CD14-positive monocyte (primary cell): ENCODE data around the gene IPMK. TPM values are rescaled to one million over a fixed set of nuclear protein-coding genes. Genes with fewer than 3 reads are reported as not detected.

Experiments
- DNase-seq, 3 donors: peaks; one replicate each; pipeline ENCODE4 v3.0.0-alpha.2; 2011 to 2022
- H2AFZ ChIP-seq: 2 replicates; pipeline ENCODE4 v1.6.0; 2012; ENCODE audit warnings: mild to moderate bottlenecking, low read depth, low read length, inconsistent platforms; ENCODE audit not compliant: insufficient read depth, poor library complexity, severe bottlenecking
- H3K27ac ChIP-seq, 2 donors: 1 replicate in 1 of 2; 2 replicates in 1 of 2; pipeline ENCODE4 v1.5.1; 2012 to 2013; ENCODE audit warnings: low read length in 2 of 2, control low read depth in 1 of 2, inconsistent platforms in 1 of 2, low read depth in 1 of 2, mild to moderate bottlenecking in 1 of 2
- H3K27me3 ChIP-seq, 2 donors: one replicate each; pipeline versions ENCODE4 v1.6.0 to v1.6.1; 2011 to 2013; ENCODE audit warnings: low read length in 2 of 2; ENCODE audit not compliant: control insufficient read depth in 2 of 2, insufficient read depth in 2 of 2
- H3K36me3 ChIP-seq, 2 donors: replicated peaks in 1 of 2; 1 replicate in 1 of 2; 2 replicates in 1 of 2; pipeline versions ENCODE4 v1.5.1 to v1.6.1; 2012 to 2013; ENCODE audit warnings: low read length in 2 of 2, control low read depth in 1 of 2, inconsistent platforms in 1 of 2, mild to moderate bottlenecking in 1 of 2; ENCODE audit not compliant: insufficient read depth in 2 of 2, control insufficient read depth in 1 of 2
- H3K4me1 ChIP-seq, 2 donors: 1 replicate in 1 of 2; 2 replicates in 1 of 2; pipeline versions ENCODE4 v1.5.1 to v1.6.1; 2012 to 2013; ENCODE audit warnings: low read length in 2 of 2, control low read depth in 1 of 2, inconsistent platforms in 1 of 2, mild to moderate bottlenecking in 1 of 2, moderate library complexity in 1 of 2; ENCODE audit not compliant: insufficient read depth in 2 of 2, control insufficient read depth in 1 of 2
- H3K4me2 ChIP-seq: replicated peaks from 2 replicates; pipeline ENCODE3; 2012; ENCODE audit warnings: low read length, moderate library complexity, mild to moderate bottlenecking; ENCODE audit not compliant: poor library complexity, severe bottlenecking; ENCODE audit errors: extremely low read depth
- H3K4me3 ChIP-seq, 3 experiments: fragments of 200-600 bp in 1 of 3; sonication (generic) in 1 of 3; replicated peaks in 1 of 3; 1 replicate in 2 of 3; 2 replicates in 1 of 3; pipeline ENCODE4 v1.5.1; 2011 to 2013; ENCODE audit warnings: low read length in 3 of 3, mild to moderate bottlenecking in 3 of 3, control low read depth in 2 of 3, low read depth in 2 of 3, inconsistent platforms in 1 of 3, moderate library complexity in 1 of 3
- H3K79me2 ChIP-seq: 2 replicates; pipeline ENCODE4 v1.6.0; 2012; ENCODE audit warnings: mild to moderate bottlenecking, control low read depth, inconsistent platforms, low read length, moderate library complexity; ENCODE audit not compliant: insufficient read depth
- H3K9ac ChIP-seq: 2 replicates; pipeline ENCODE4 v1.6.0; 2017; ENCODE audit warnings: low read length, mild to moderate bottlenecking; ENCODE audit not compliant: insufficient read depth, poor library complexity, severe bottlenecking
- H3K9me3 ChIP-seq, 2 donors: replicated peaks in 1 of 2; 1 replicate in 1 of 2; 2 replicates in 1 of 2; pipeline versions ENCODE4 v1.5.1 to v1.6.1; 2012 to 2013; ENCODE audit warnings: low read length in 2 of 2, control low read depth in 1 of 2; ENCODE audit not compliant: control insufficient read depth in 1 of 2, insufficient read depth in 1 of 2
- H4K20me1 ChIP-seq: 2 replicates; pipeline ENCODE4 v1.6.0; 2012; ENCODE audit warnings: mild to moderate bottlenecking, low read length, control low read depth, moderate library complexity; ENCODE audit not compliant: insufficient read depth
- H3K27ac Mint-ChIP-seq, 7 donors: one replicate each; pipeline ENCODE4 v1.8.0; 2020; ENCODE audit warnings: mild to moderate bottlenecking in 7 of 7, mixed read lengths in 7 of 7, moderate library complexity in 6 of 7, inconsistent platforms in 2 of 7
- H3K27me3 Mint-ChIP-seq, 3 donors: one replicate each; pipeline ENCODE4 v1.8.0; 2021 to 2022; ENCODE audit warnings: low read depth in 3 of 3, mild to moderate bottlenecking in 3 of 3, mixed read lengths in 3 of 3, moderate library complexity in 3 of 3, inconsistent platforms in 1 of 3
- H3K36me3 Mint-ChIP-seq, 2 donors: one replicate each; pipeline ENCODE4 v1.8.0; 2020; ENCODE audit warnings: mixed read lengths in 2 of 2, inconsistent platforms in 1 of 2, mild to moderate bottlenecking in 1 of 2
- H3K4me1 Mint-ChIP-seq: one replicate; pipeline ENCODE4 v1.8.0; 2020; ENCODE audit warnings: mild to moderate bottlenecking, mixed read lengths
- H3K4me3 Mint-ChIP-seq, 2 donors: one replicate each; pipeline ENCODE4 v1.8.0; 2020; ENCODE audit warnings: mild to moderate bottlenecking in 2 of 2, mixed read lengths in 2 of 2, moderate library complexity in 1 of 2
- H3K9me3 Mint-ChIP-seq, 7 donors: one replicate each; pipeline ENCODE4 v1.8.0; 2020 to 2022; ENCODE audit warnings: mixed read lengths in 7 of 7, mild to moderate bottlenecking in 6 of 7, moderate library complexity in 6 of 7, inconsistent platforms in 2 of 7
- WGBS: methylation state at CpG from one replicate; pipeline ENCODE4 v1.1.5; 2013; ENCODE audit warnings: missing lambda C conversion rate; ENCODE audit not compliant: insufficient coverage; 5-methylcytosine and 5-hydroxymethylcytosine counted together
- intact Hi-C, 2 donors: fragments of 100-400 bp; cut with micrococcal nuclease; formaldehyde crosslinking; loops; one replicate each; pipeline versions ENCODE4 v1.15.0 to v1.15.1; 2023
- polyA plus RNA-seq, 3 donors: library from polyadenylated mRNA; depleted of rRNA in 1 of 3; unstranded in 2 of 3; stranded (reverse) in 1 of 3; fragments of 300-500 nt in 2 of 3; fragments of >200 nt in 1 of 3; fragmentation: Illumina TruSeq in 2 of 3; gene quantifications; 1 replicate in 2 of 3; 2 replicates in 1 of 3; pipeline ENCODE4 v1.2.3, GENCODE V29; 2012 to 2021
- TF ChIP-seq, protein P1 (sequence below): fragments of 200-600 bp; IDR thresholded peaks from one replicate; pipeline ENCODE4 v1.8.0; 2022; ENCODE audit warnings: antibody characterized with exemption, mild to moderate bottlenecking

Gene IPMK
- polyA plus RNA-seq, 3 donors = 6.1 to 10.9 (median 8.8) TPM

DNA sequence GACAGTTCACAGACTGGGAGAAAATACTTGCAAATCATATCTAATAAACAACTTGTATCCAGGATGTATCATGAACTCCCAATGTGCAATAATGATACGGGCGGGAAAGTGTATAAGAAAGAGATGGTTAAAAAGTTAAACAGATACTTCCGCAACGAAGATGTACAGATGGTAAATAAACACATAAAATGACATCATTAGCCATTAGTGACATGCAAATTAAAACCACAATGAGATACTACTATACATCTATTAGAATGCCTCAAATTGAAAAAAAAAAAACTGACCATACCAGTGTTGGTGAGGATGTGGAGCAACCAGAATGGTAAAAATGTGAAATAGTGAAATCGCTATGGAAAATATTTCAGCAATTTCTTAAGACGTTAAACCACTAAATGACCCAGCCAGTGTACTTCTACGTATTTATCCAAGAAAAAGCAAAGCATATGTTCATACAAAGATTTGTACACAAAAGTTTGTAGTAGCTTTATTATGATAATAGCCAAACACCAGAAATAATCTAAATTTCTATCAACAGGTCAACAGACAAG lies 83.5 kb downstream of the IPMK start:
- intact Hi-C loops = loop anchor here in 1 of 2 donors (10.0 kb wide), 1 partner anchor 221 kb away; no protein-coding TSS in a partner anchor
- DNase-seq = no peak

DNA sequence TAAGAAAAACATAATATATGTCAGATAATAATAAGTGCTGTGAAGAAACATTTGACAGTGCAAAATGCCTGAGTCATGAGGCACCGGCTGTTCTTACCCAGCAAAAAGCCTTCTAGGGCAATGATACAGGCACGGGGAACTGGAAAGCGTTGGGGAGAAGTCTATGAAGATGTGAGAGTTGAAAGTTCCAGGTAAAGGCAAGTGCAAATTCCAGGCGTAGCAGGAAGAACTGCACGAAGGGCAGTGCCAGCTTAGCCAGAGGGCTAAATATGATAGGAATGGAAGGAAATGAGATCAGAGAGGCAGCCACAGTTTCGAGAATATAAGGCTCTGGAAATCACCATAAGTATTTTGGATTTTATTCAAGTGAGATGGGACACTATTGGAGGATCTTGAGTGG lies 87.0 kb downstream of the IPMK start:
- DNase-seq = no peak
- 88% methylated on average over 5 of the region's 6 CpGs for WGBS
- no peaks in the 10 kb centered on the region for H3K4me1 ChIP-seq
- no peaks in the 10 kb centered on the region for H3K4me1 Mint-ChIP-seq
- no peak overlapping the region for H2AFZ ChIP-seq
- intact Hi-C loops = loop anchor here in 1 of 2 donors (10.0 kb wide), 1 partner anchor 224 kb away; no protein-coding TSS in a partner anchor
- peaks cover 0 to 4% (median 1%) of the 10 kb centered on the region in 3 donors for H3K27me3 Mint-ChIP-seq
- H3K36me3 ChIP-seq = no peaks in the 10 kb centered on the region
- no peak overlapping the region for H3K27ac ChIP-seq
- no peaks in the 10 kb centered on the region for H3K9me3 ChIP-seq
- H3K4me3 ChIP-seq = no peak overlapping the region
- no peaks in the 10 kb centered on the region for H3K79me2 ChIP-seq
- H3K9ac ChIP-seq = no peak overlapping the region
- H3K4me3 Mint-ChIP-seq = no peak overlapping the region
- no peak overlapping the region for H3K27ac Mint-ChIP-seq
- no peaks in the 10 kb centered on the region for H3K27me3 ChIP-seq
- H3K9me3 Mint-ChIP-seq = no peaks in the 10 kb centered on the region
- H3K36me3 Mint-ChIP-seq = no peaks in the 10 kb centered on the region
- H4K20me1 ChIP-seq = no peaks in the 10 kb centered on the region
- TF ChIP-seq, protein P1, sequence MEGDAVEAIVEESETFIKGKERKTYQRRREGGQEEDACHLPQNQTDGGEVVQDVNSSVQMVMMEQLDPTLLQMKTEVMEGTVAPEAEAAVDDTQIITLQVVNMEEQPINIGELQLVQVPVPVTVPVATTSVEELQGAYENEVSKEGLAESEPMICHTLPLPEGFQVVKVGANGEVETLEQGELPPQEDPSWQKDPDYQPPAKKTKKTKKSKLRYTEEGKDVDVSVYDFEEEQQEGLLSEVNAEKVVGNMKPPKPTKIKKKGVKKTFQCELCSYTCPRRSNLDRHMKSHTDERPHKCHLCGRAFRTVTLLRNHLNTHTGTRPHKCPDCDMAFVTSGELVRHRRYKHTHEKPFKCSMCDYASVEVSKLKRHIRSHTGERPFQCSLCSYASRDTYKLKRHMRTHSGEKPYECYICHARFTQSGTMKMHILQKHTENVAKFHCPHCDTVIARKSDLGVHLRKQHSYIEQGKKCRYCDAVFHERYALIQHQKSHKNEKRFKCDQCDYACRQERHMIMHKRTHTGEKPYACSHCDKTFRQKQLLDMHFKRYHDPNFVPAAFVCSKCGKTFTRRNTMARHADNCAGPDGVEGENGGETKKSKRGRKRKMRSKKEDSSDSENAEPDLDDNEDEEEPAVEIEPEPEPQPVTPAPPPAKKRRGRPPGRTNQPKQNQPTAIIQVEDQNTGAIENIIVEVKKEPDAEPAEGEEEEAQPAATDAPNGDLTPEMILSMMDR = no peak
- H3K4me2 ChIP-seq = no peak overlapping the region

More for the DNA sequence above, 83.5 kb downstream of the IPMK start:
- WGBS = 90% methylated on average over 2 of the region's 7 CpGs
- Mint-ChIP-seq H3K27ac (no peak overlapping the region), H3K9me3 (no peaks in the 10 kb centered on the region), H3K4me3 (no peak overlapping the region), H3K27me3 (peaks cover 1 to 8% (median 4%) of the 10 kb centered on the region in 3 donors), H3K36me3 (no peaks in the 10 kb centered on the region), H3K4me1 (peaks cover 3% of the 10 kb centered on the region)
- H3K27ac ChIP-seq = no peak overlapping the region
- no peaks in the 10 kb centered on the region for H3K36me3 ChIP-seq
- no peaks in the 10 kb centered on the region for H3K79me2 ChIP-seq
- no peak overlapping the region for H2AFZ ChIP-seq
- H3K4me1 ChIP-seq = no peaks in the 10 kb centered on the region
- no peak overlapping the region for H3K4me2 ChIP-seq
- H3K27me3 ChIP-seq = peaks cover 0 to 3% of the 10 kb centered on the region in 2 donors
- no peaks in the 10 kb centered on the region for H3K9me3 ChIP-seq
- no peaks in the 10 kb centered on the region for H4K20me1 ChIP-seq
- TF ChIP-seq, protein P1 = no peak
- no peak overlapping the region for H3K9ac ChIP-seq
- H3K4me3 ChIP-seq = no peak overlapping the region
